Medulla oblongata (tissue), 1 donor: Measurements from ENCODE around the gene STRADA.

Source experiments
- DNase-seq: peaks from one replicate; pipeline ENCODE4 v3.0.0-alpha.2; 2015; ENCODE audit errors: extremely low spot score

Gene STRADA

DNA sequence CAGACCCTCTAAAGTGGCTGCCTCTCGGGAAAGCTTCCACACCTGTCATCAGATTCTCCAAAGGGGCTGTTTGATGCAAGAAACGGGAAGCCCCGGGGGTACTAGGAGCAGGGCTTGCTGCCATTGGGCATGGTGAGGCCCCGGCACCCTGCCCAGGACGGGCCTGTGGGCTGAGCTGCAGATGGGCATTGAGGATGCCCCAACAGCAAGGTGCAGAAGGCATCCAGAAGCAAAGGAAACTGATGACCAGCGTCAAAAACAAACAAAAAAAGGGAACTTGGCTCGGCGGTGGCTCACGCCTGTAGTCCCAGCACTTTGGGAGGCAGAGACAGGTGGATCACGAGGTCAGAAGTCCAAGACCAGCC lies 40.2 kb downstream of the STRADA start:
- DNase-seq, result no peak

DNA sequence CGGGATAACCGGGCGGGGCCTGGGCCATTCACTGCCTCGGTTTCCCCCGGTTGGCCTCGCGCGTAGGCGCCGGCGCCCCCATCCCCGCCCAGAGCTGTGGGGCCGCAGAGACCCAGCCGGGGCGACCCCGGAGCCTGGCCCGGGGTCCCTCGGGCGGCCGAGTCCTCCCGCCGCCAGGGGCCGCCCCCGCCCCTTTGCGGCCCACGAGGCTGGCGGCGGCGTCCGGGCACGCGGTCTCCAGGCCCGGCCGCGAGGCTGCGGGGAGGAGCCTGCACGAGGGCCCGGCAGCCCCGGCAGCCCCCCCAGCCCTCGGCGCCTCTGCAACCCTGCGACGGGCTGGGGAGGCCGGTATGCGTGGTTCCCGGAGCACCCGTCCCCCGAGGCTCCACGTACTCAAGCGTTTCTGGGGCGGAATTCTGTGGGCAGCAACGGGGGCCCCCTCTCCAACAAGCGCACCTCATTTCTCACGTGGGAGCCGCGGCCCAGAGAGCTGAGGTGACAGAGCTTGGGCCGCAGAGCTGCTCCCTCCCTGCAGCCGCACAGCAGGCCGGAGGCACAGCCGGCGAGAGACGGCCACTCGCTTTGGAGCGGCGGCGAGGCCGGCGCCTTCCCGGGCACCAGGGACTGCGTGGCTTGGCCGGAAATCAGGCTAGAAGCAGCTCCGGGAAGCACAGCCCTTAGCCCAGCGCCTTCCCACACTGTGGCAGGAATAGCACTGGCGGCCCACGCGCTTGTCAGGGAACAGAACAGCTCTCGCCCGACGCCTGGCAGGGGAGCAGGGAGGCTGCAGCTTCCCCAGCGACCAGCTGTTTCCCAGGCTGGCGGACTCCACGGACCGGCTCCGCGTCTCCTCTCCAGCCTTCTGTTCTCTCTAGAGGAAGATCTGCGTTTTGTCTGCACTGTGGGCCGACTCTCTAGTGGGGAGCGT lies 40.8 kb downstream of the STRADA start:
- peak; percentile 53 for DNase-seq

DNA sequence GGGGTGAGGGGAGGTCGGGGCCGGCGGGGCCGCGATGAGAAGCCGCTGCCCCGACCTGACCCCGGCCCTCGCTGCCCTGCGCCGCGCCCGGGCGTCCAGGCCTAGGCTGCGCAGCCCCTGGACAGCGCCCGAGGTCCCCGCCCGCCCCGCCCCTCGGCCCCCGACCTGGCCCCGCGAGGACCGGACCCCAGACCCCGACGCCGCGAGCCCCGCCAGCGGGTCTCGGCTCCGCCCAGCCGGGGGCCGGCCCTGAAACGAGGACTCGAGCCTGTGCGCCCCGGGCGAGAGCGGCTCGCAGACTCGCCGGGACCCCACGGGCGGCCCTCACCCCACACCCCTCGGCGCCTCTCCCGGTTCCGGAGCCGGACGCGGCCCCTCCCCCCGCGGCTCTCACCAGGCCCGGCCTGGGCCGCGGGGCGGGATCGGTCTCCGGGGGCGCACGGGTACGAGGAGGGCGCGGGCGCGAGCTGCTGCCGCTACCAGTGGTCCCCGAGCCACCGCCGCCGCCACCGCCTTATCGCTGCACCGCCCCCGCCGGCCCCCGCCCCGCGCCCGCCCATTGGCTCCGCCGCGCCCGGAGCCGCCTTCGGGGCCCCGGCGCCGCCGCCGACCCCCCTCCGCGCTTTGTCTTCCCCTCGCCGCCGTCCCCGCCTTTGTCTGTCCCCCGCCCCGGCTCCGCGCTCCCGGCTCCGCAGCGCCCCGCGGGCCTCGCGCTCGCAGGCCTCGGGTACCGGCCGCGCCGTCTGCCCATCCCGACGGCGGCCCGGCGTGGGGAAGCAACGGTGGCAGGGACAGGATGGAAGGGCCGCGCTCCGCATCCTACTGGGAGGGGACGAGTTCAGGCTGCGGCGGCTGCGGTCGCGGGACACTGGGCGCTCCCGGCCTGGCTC lies 41.7 kb downstream of the STRADA start, which contains the start of gene LIMD2:
Gene LIMD2, minus strand, starts transcription at position 488 of the 890 bp plus-strand sequence. CDS start 827 bp downstream, outside the sequence.
- no peak for DNase-seq

DNA sequence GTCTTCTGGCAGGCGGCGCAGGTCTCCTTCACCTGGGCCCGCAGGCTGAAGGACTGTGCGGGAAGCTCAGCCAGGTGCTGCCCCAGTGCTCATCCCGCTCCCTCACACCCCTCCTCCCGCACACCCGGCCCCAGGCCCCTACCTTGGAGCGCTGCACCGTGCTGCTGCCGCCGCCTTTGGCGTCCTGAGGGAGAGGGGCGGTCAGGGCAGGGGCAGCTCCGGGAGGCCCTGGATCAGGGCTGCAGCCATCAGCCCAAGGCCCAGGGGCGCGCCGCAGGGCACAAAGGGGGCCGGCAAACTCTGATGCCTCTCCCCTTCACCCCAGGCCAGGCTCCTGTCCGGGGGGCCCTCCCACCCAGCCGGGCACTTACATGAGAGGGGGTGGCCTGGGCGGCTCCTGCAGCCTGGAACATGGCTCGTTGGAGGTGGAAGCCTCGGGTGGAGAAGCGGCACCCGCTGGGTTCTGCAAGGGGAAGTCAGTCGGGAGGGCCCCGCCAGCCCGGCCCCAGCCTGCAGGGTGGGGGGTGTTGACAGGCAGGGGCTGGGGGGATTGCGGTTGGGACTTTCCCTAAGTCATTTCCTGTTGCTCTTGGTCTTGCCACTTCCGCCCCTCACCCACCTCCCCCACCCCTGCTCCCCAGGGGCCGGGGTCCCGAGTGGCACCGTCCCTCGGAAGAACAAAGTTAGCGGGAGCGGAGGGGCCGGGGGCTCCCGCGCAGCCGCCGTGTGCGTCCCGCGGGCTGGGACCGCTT lies 42.5 kb downstream of the STRADA start:
- DNase-seq, result peak; percentile 43

DNA sequence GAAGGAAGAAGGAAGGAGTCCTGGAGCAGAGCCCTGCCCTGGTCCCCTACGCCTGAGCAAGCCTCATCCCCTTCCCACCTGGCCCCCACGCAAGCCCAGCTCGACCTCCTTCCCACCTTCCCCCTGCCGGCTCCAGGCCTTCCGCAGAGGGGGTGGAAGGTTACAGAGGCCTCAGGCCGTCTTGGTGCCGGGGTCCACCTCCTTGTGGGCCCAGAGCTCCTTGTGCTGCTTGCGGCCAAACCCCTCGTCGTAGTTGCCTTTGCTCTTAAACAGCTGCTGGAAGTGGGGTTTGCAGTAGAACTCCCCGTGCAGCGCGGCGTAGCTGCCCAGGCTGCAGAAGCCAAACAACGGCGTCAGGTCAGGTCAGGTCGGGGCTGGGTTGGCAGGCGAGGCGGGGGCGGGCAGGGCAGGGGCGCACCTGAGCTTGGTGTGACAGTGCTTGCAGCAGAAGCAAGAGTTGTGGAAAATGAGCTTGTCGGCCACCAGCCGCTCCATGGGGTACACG lies 43.2 kb downstream of the STRADA start:
- no peak for DNase-seq

DNA sequence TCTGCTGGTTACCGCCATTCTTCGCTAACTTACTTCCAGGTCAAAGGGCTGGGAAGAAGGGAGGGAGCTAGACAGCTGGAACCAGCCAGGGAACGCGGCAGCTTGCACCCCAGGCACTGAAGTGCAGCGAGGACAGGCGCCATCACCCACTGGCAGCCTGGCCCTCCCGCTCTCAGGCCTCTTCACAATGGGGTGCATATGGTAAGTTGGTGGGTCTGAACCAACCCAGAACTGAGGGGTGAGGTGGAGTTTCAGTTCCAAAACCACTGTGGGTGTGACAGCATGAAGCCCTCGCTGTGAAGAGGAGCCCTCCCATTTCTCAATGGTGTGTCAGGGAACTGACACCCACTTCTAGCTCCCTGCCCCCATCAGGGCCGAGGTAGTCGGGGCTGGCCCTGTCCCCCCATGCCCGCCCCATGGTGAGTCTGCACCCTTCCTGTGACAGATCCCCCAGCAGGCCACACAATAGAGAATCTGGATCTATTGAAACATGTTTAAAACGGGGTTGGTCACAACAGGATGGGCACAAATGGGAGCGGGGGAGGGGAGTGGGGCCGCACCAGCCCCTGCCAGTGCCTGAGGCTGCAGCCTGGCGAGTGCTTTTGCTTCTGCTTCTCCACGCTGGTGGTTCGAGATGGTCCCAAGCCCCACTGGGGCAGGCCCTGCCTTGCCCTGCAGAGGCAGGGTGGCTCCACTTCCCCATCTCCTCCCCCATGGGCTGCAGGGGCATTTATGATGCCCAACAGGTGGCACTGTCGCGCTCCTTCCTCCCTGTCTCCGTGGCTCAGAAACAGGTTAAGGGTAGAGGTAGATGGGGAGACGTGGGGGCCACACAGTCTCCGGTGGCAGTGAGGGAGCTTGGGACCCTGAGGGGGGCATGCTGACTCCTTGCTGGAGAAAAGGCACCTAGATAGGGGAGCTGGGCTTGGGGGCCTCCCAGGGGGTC lies 44.0 kb downstream of the STRADA start:
- DNase-seq, result peak; percentile 60

DNA sequence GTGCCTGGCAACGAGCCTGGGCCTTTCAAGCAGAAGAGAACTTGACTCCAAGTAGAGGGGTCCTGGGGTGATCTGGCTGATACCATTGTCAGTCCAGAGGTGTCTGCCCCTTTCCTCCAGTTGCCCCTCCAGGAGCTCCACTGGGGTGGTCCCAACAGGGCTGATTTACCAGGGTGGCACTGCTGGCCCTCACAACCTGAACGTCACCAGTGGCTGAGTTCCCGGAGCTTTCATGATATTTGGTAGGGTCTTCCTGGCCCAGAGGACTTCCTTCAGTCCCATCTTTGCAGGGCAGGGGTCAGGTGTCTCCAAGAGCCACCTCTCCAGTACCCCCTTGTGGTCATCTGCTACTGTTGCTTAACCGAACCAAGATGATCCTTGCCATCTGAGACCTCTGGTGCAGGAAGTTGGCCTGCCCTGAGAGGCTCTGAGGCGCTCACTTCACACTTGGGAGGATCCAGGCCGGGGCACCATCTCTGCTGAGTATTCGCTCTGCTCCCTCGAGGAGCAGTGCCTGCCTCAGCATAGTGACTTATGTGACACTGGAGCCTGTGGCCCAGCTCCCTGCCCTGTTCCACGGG lies 45.1 kb downstream of the STRADA start:
- peak; percentile 47 for DNase-seq

DNA sequence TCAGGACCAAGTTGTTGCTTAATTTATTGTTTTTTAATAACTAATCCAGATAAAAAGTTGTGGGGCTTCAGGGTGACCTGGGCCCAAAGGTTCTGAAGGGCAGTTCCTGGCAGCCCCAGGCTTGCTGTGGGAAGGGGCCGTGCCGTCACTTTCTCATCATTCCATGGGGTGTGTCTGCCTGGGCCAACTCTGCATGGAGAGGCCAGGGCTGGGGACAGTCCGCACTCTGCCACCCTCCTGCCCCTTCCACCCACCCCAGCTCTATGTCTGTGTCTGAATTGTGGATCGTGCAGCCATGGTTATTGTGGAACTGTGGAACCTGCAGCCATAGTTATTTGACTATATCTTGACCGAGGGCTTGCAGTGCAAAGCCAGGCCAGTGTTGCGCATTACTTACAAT lies 45.7 kb downstream of the STRADA start:
- DNase-seq, result no peak

DNA sequence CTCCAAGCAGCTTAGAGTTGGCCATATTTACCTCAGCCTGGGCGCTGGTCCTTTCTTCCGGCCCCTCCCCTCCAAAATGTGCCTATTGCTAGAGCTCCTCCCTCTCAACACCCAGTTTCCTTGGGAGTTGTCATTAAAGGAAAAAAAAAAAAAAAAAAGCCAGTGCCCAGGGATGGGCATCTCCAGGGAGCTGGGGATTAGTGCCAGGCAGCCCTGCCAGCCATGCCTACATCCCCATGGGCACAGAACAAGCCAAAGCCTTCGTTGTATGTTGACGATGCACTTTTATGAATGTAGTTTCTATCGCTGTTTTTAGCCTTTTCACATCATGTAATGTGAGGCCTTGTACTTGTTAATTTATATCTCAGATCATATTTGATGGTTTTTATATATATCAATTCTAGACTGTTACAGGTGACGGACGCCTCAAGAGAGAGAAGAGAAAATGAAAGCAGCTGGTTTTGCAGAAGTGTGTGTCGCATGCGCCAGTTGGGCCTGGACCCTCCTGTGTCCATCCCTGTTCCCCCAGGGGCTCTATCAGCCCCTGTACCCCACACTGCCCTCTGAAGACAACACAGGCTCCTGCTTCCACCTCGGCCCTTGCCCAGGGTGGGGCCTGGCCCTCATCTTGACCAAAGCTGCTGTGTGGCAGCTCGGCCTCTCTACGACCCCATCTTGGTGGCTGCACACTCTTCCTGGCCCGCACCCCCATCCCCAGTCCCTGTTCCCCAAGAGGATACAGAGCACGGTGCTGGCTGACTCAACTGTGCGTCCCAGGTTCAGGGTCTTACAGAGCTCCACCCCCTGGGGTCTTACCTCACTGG lies 46.4 kb downstream of the STRADA start:
- DNase-seq, result no peak

DNA sequence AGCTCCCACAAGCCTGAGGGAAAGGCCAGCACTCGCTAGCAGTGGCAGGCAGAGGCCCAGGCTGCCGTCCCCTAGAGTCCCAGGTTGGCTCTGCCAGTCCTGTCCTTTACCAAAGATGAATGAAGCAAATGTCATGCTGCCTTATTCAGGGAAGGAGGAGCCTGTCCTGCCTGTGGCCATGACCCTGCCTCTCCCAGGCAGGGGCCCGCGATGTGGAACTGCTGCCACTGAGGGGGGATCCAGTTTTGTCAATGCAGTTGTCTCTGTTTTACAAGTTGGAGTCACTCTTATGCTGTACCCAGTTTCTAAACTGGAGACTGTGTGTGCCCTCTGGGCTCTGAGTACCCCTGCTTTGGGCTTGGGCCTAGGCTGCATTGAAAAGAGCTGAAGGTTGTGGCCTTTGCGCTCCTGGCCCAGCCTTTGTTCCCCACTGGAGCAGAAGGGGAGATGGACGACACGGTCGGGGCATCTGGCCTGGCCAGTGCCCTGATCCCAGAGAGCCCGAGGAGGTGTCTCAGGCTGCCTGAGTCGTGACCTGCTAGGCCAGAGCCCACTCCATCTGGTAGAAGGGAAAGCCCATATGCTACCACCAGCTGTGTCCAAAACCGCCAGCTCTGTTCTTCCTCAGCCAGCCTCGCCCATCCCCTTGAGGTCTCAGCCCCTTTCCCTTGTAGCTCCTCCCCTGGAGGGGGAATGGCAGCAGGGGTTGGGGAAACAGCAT lies 47.2 kb downstream of the STRADA start:
- DNase-seq, result no peak

DNA sequence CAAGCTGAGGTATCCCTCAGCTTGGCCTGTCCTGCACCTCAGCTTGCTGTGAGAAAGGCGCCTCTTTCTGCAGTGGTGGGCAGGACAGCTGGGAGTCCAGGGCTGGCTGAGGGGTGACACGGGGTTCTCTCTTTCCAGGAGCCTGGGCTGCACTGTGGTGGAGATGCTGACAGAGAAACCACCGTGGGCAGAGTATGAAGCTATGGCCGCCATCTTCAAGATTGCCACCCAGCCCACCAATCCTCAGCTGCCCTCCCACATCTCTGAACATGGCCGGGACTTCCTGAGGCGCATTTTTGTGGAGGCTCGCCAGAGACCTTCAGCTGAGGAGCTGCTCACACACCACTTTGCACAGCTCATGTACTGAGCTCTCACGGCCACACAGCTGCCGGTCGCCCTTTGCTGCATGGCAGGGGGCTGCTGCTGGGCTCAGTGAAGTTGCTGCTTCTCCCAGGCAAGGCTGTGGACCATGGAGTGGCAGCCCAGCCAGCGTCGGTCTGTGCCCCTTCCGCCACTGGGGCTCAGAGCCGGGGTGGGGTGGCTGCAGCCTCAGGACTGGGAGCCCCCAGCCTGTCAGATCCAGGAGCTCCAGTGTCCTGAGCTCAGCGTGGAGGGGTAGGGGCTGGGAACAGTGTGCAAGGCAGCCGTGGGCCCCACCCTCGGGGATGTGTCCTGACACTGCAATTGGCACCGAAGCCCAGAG lies 48.0 kb downstream of the STRADA start:
- DNase-seq, result no peak

DNA sequence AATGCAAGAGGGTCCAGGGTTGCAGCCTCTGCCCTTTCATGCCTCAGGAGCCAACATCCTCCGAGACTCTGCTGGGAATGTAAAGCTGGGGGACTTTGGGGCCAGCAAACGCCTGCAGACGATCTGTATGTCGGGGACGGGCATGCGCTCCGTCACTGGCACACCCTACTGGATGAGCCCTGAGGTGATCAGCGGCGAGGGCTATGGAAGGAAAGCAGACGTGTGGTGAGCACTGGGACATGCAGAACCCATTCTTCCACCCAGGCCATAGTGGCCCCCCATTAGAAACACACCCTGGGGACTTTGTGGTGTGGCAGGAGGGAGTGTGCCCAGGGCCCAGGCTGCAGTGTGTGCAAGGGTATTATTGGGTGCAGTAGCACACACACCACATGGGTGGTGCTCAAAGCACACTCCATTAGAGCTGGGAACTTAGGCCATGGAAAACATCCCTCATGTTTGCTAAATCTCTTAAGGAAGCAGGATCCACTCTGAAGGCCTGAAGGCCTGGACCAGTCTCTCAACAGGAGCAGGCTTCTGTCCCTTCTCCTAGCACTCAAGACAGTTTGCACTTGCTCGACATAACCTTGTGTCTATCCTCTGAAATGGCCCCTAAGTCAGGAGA lies 49.3 kb downstream of the STRADA start:
- no peak for DNase-seq

DNA sequence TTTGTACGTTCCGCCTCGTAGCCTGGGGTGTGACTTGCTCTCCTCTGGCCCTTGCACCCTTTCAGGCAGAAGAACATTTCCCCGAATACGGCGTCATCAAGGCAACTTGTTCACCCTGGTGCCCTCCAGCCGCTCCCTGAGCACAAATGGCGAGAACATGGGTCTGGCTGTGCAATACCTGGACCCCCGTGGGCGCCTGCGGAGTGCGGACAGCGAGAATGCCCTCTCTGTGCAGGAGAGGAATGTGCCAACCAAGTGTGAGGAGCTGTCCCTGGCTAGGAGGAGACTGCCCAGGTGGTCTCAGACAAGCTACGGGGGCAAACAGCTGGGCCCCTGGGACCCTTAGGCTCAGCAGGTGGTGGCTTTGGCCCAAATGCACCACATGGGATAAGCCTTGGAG lies 52.1 kb downstream of the STRADA start:
- DNase-seq, result no peak

DNA sequence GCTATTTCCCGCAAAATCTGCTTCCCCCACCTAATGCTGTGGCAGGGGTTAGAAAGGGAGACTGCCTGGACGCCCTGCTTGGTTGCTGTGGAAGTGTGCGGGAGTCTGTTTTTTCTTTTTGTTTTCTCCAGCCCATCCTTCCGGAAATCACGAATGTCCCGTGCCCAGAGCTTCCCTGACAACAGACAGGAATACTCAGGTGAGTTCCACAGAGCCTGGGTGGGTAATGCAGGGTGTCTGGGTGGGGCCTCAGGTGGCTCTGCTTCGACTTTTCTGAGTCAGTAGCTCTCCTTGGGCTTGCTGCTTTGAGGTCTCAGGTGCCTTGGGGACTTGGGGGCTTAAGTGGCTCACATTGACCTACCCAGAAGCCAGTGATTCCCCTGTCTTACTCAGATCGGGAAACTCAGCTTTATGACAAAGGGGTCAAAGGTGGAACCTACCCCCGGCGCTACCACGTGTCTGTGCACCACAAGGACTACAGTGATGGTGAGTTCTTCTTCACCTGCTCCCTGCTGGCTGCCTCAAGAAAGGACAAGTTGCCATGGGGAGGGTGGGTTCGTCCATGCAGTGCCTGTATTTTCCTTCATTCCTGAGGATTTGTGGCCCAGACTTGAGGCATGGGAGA lies 53.1 kb downstream of the STRADA start:
- DNase-seq, result no peak

DNA sequence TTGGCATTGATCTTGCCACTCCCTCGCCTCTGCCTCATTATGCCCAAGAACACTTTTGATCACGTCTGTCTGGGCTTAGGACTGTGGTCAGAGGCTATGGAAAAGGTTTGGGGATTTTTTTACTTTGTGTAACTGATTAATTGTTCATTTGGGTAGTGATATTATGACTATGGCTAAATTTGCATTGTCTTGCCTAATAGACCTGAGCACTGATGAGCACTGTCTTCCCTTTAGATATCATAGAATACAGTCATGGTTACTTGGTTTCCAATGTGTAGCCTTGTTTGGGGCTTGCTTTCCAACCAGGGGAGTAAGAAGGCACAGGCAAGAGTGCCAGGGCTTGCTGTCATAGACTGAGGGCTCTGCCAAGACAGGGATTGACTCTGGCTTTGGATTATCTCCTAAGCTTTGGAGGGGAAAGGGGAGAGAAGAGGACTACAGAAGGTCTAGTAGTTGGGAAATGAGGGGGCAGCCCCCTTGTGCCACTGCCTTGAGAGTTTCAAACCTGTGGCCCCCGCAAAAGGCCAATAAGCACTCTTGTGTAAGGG lies 55.4 kb downstream of the STRADA start:
- DNase-seq, result no peak

DNA sequence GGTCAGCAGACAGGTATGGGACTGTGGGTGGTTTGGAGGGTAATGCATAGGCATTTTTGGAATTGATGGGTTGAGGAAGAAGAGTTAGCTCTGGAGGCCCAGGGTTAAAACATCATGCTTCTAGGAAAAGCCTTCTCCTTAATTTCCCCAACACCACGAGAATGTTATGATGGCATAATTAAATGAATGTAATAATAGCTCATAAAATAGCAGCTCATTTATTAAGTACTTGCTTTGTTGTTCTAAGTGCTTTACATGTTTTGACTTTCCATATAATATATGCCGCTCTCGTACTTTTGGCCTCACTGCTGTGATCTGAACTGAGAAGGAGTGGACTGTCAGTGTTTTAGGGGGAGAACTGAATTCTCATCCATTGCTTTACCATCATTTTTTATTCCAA lies 56.0 kb downstream of the STRADA start:
- DNase-seq, result no peak

DNA sequence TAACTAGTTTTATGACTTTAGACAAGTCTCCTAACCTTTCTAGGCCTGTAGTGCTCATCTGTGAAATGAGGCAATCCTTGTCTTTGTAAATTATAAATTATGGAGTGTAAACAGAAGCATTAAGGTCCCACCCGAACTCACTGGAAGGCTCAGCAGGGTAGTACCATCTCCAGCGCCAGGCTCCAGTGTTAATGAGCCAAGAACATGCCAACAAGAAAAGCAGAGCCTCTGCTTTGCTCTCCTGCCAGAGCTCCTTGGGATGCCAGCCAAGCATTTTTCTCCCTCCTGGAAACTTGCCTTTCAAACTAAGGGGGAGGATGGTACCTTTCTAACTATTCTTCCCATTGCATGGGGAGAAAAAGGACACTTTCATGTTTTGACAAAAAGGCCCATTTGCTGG lies 56.6 kb downstream of the STRADA start:
- DNase-seq, result peak; percentile 69
